BLaER1 treated with 17β-estradiol and CSF1 and Interleukin-3, amounts not matched to agents 10 nM and 100 nM (cell line): ENCODE results near the gene ATP2C2.

Experiments
- H3K27ac ChIP-seq, 11 experiments: shearing (Covaris generic); formaldehyde crosslinking; 2 replicates each; pipeline ENCODE4 v1.8.1; 2022
- H3K27me3 ChIP-seq, 11 experiments: shearing (Covaris generic); formaldehyde crosslinking; 2 replicates each; pipeline ENCODE4 v1.8.1; 2022
- H3K36me3 ChIP-seq, 11 experiments: shearing (Covaris generic); formaldehyde crosslinking; 2 replicates each; pipeline ENCODE4 v1.8.1; 2022
- H3K4me1 ChIP-seq, 10 experiments: shearing (Covaris generic); formaldehyde crosslinking; 2 replicates each; pipeline ENCODE4 v1.8.1; 2022
- H3K4me2 ChIP-seq, 11 experiments: shearing (Covaris generic); formaldehyde crosslinking; 2 replicates each; pipeline ENCODE4 v1.8.1; 2022
- H3K4me3 ChIP-seq, 10 experiments: shearing (Covaris generic); formaldehyde crosslinking; 2 replicates each; pipeline ENCODE4 v1.8.1; 2022
- H3K9ac ChIP-seq, 11 experiments: shearing (Covaris generic); formaldehyde crosslinking; 2 replicates each; pipeline ENCODE4 v1.8.1; 2022
- H3K9me3 ChIP-seq, 11 experiments: shearing (Covaris generic); formaldehyde crosslinking; replicated peaks in 1 of 11; 2 replicates each; pipeline ENCODE4 v1.8.1; 2022
- H4K20me1 ChIP-seq, 11 experiments: shearing (Covaris generic); formaldehyde crosslinking; 2 replicates each; pipeline ENCODE4 v1.8.1; 2022
- Cebpa-rat ChIP-seq, 11 experiments: shearing (Covaris generic); IDR thresholded peaks; 2 replicates each; pipeline ENCODE4 v1.8.1; 2022

ATP2C2 gene

GRCh38 chr16:84505249-84506187 is 137.2 kb downstream of the ATP2C2 start:
- Histone ChIP-seq H4K20me1 (peaks cover 0 to 4% (median 0%) of the 10 kb centered on the region in 11 experiments; a peak in 1 of 22 replicates), H3K9me3 (no peaks in the 10 kb centered on the region), H3K4me3 (peak overlapping the region; percentile 62 to 83 (median 71)), H3K4me2 (peak overlapping the region; percentile 86 to 99 (median 97)), H3K27me3 (no peaks in the 10 kb centered on the region), H3K27ac (peak overlapping the region in 10 of 11 experiments; percentile 35 to 96 (median 89); a peak in 19 of 22 replicates), H3K9ac (peak overlapping the region; percentile 42 to 92 (median 83); a peak in 21 of 22 replicates), H3K36me3 (peaks cover 0 to 10% (median 0%) of the 10 kb centered on the region in 11 experiments; a peak in 3 of 22 replicates), H3K4me1 (peaks cover 69 to 89% (median 77%) of the 10 kb centered on the region in 10 experiments)
- no peak for TF ChIP-seq Cebpa-rat (IDR thresholded peaks at IDR 0.05)

- peaks cover 72 to 93% (median 88%) of the 10 kb centered on the region in 10 experiments for H3K4me1 ChIP-seq
- H3K9ac ChIP-seq = peak overlapping the region in 10 of 11 experiments; percentile 22 to 91 (median 80); a peak in 20 of 22 replicates
- H3K36me3 ChIP-seq = peaks cover 0 to 4% (median 0%) of the 10 kb centered on the region in 11 experiments; a peak in 2 of 22 replicates
- H4K20me1 ChIP-seq = no peaks in the 10 kb centered on the region
- H3K4me3 ChIP-seq = peak overlapping the region; percentile 19 to 50 (median 33); a peak in 13 of 20 replicates
- H3K27me3 ChIP-seq = no peaks in the 10 kb centered on the region
- peak overlapping the region; percentile 86 to 99 (median 97) for H3K4me2 ChIP-seq
- H3K27ac ChIP-seq = peak overlapping the region in 10 of 11 experiments; percentile 46 to 96 (median 89); a peak in 20 of 22 replicates
- H3K9me3 ChIP-seq = no peaks in the 10 kb centered on the region
- peak in 9 of 11 experiments; percentile 54 to 94 (median 74); a peak in 14 of 22 replicates for TF ChIP-seq Cebpa-rat (IDR thresholded peaks at IDR 0.05)
Measured at GRCh38 chr16:84507011-84507982, 139.0 kb downstream of the ATP2C2 start.

- Histone ChIP-seq H4K20me1 (no peaks in the 10 kb centered on the region), H3K4me1 (peaks cover 67 to 91% (median 80%) of the 10 kb centered on the region in 10 experiments), H3K27me3 (no peaks in the 10 kb centered on the region), H3K4me3 (no peak overlapping the region), H3K9me3 (no peaks in the 10 kb centered on the region), H3K27ac (peak overlapping the region in 9 of 11 experiments; percentile 67 to 96 (median 90); a peak in 17 of 22 replicates), H3K36me3 (no peaks in the 10 kb centered on the region), H3K9ac (peak overlapping the region in 9 of 11 experiments; percentile 56 to 91 (median 81); a peak in 16 of 22 replicates), H3K4me2 (peak overlapping the region; percentile 86 to 99 (median 97))
- TF ChIP-seq Cebpa-rat (IDR thresholded peaks at IDR 0.05) = no peak
Measured at GRCh38 chr16:84508502-84508901, 140.2 kb downstream of the ATP2C2 start.

- peak overlapping the region in 8 of 11 experiments; percentile 56 to 96 (median 90); a peak in 15 of 22 replicates for H3K27ac ChIP-seq
- peaks cover 70 to 93% (median 81%) of the 10 kb centered on the region in 10 experiments for H3K4me1 ChIP-seq
- peak overlapping the region; percentile 86 to 99 (median 97) for H3K4me2 ChIP-seq
- no peaks in the 10 kb centered on the region for H3K9me3 ChIP-seq
- H3K27me3 ChIP-seq = no peaks in the 10 kb centered on the region
- H4K20me1 ChIP-seq = no peaks in the 10 kb centered on the region
- H3K4me3 ChIP-seq = no peak overlapping the region; a peak in 1 of 20 replicates
- no peaks in the 10 kb centered on the region for H3K36me3 ChIP-seq
- no peak for TF ChIP-seq Cebpa-rat (IDR thresholded peaks at IDR 0.05)
- peak overlapping the region in 7 of 11 experiments; percentile 39 to 91 (median 81); a peak in 13 of 22 replicates for H3K9ac ChIP-seq
Measured at GRCh38 chr16:84509032-84509950, 141.0 kb downstream of the ATP2C2 start.

GRCh38 chr16:84511180-84511800 is 143.0 kb downstream of the ATP2C2 start:
- Histone ChIP-seq H3K9me3 (no peaks in the 10 kb centered on the region), H3K27me3 (no peaks in the 10 kb centered on the region), H3K36me3 (no peaks in the 10 kb centered on the region), H4K20me1 (no peaks in the 10 kb centered on the region), H3K27ac (peak overlapping the region in 3 of 11 experiments; percentile 11 to 41 (median 38); a peak in 5 of 22 replicates), H3K4me1 (peaks cover 74 to 97% (median 83%) of the 10 kb centered on the region in 10 experiments), H3K9ac (peak overlapping the region in 5 of 11 experiments; percentile 26 to 37 (median 33); a peak in 9 of 22 replicates), H3K4me2 (peak overlapping the region; percentile 69 to 98 (median 86)), H3K4me3 (peak overlapping the region in 2 of 10 experiments; percentile 43 to 49; a peak in 5 of 20 replicates)
- TF ChIP-seq Cebpa-rat (IDR thresholded peaks at IDR 0.05) = no peak

- TF ChIP-seq Cebpa-rat (IDR thresholded peaks at IDR 0.05) = no peak
- Histone ChIP-seq H3K36me3 (no peaks in the 10 kb centered on the region), H3K9me3 (no peaks in the 10 kb centered on the region), H3K4me3 (no peak overlapping the region), H3K27me3 (no peaks in the 10 kb centered on the region), H3K27ac (peak overlapping the region in 2 of 11 experiments; percentile 5 to 41; a peak in 5 of 22 replicates), H3K4me1 (peaks cover 74 to 97% (median 83%) of the 10 kb centered on the region in 10 experiments), H4K20me1 (no peaks in the 10 kb centered on the region), H3K4me2 (peak overlapping the region; percentile 69 to 98 (median 86); a peak in 20 of 22 replicates), H3K9ac (peak overlapping the region in 5 of 11 experiments; percentile 26 to 37 (median 32); a peak in 5 of 22 replicates)
Measured at GRCh38 chr16:84511831-84512230, 143.5 kb downstream of the ATP2C2 start.

GRCh38 chr16:84513123-84513522 is 144.8 kb downstream of the ATP2C2 start:
- Histone ChIP-seq H3K36me3 (no peaks in the 10 kb centered on the region), H4K20me1 (no peaks in the 10 kb centered on the region), H3K27me3 (no peaks in the 10 kb centered on the region), H3K4me3 (no peak overlapping the region), H3K9me3 (no peaks in the 10 kb centered on the region), H3K4me2 (peak overlapping the region in 5 of 11 experiments; percentile 2 to 73 (median 71); a peak in 5 of 22 replicates), H3K9ac (no peak overlapping the region), H3K27ac (no peak overlapping the region; a peak in 1 of 22 replicates), H3K4me1 (peaks cover 74 to 97% (median 83%) of the 10 kb centered on the region in 10 experiments)
- no peak for TF ChIP-seq Cebpa-rat (IDR thresholded peaks at IDR 0.05)
